GM12878 (cell line): Measurements from ENCODE around the gene POU1F1.

Source experiments
- ASH2L ChIP-seq: fragments of 300-600, 200-600 bp; sonication (generic); IDR thresholded peaks from 2 replicates; pipeline ENCODE4 v1.6.1; 2017; ENCODE audit warnings: low read depth, mild to moderate bottlenecking, borderline replicate concordance
- CHD4 ChIP-seq: fragments of 200-600 bp; sonication (generic); IDR thresholded peaks from 2 replicates; pipeline ENCODE4 v1.6.1; 2016; ENCODE audit warnings: mild to moderate bottlenecking
- CREB1 ChIP-seq: IDR thresholded peaks from 2 replicates; pipeline ENCODE4 v1.6.1; 2012; ENCODE audit warnings: low read depth, mild to moderate bottlenecking, inconsistent platforms
- EP300 ChIP-seq, 2 experiments: fragments of 150-350 bp in 1 of 2; IDR thresholded peaks; 2 replicates each; pipeline ENCODE4 v1.6.1; 2011 to 2012; ENCODE audit warnings: low read depth in 2 of 2, low read length in 2 of 2, borderline replicate concordance in 1 of 2, improper control_type of control experiment in 1 of 2, inconsistent platforms in 1 of 2; ENCODE audit not compliant: control insufficient read depth in 1 of 2
- SP1 ChIP-seq: IDR thresholded peaks from one replicate; pipeline ENCODE4 v1.6.1; 2011; ENCODE audit warnings: low read depth, low read length
- TCF7 ChIP-seq: IDR thresholded peaks from 2 replicates; pipeline ENCODE4 v1.6.1; 2014; ENCODE audit warnings: antibody characterized with exemption, borderline replicate concordance
- ZNF24 ChIP-seq: fragments of 450-650 bp; IDR thresholded peaks from 2 replicates; pipeline ENCODE4 v1.6.1; 2017; ENCODE audit warnings: antibody characterized with exemption, mild to moderate bottlenecking
- TF ChIP-seq, protein P1 (sequence below): IDR thresholded peaks from 2 replicates; pipeline ENCODE4 v1.6.1; 2012; ENCODE audit warnings: low read length, inconsistent platforms
- TF ChIP-seq, protein P2 (sequence below), 3 experiments: IDR thresholded peaks in 2 of 3; conservative IDR thresholded peaks in 1 of 3; 2 replicates each; pipeline ENCODE4 v1.5.1; 2011; ENCODE audit warnings: low read depth in 3 of 3, low read length in 3 of 3, mild to moderate bottlenecking in 3 of 3, control low read depth in 2 of 3, moderate library complexity in 2 of 3, inconsistent platforms in 1 of 3, mixed read lengths in 1 of 3; ENCODE audit not compliant: control insufficient read depth in 2 of 3, insufficient read depth in 1 of 3; ENCODE audit errors: extremely low read depth in 1 of 3
- TF ChIP-seq, protein P3 (sequence below): fragments of 450-650 bp; IDR thresholded peaks from 2 replicates; pipeline ENCODE4 v1.6.1; 2017; ENCODE audit warnings: mild to moderate bottlenecking

DNA sequence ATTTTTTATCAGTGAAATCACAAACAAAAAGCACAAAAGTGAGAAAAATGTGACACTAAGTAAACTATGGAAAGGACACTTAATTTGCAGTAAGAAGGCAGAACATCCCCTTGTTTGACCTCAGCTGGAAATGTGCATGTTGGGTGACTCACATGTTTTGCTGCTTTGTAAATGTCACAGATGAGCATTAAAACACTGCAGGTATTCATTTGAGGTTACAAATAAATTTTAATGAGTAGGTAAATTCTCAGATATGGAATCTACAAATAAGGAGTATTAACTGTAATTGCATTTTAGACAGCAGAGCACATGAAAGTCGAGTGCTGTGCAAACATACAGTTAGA is 29.0 kb downstream of the POU1F1 start:
- TF ChIP-seq CREB1, result no peak
- TF ChIP-seq, protein P1, sequence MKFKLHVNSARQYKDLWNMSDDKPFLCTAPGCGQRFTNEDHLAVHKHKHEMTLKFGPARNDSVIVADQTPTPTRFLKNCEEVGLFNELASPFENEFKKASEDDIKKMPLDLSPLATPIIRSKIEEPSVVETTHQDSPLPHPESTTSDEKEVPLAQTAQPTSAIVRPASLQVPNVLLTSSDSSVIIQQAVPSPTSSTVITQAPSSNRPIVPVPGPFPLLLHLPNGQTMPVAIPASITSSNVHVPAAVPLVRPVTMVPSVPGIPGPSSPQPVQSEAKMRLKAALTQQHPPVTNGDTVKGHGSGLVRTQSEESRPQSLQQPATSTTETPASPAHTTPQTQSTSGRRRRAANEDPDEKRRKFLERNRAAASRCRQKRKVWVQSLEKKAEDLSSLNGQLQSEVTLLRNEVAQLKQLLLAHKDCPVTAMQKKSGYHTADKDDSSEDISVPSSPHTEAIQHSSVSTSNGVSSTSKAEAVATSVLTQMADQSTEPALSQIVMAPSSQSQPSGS, result no peak
- TF ChIP-seq, protein P2, sequence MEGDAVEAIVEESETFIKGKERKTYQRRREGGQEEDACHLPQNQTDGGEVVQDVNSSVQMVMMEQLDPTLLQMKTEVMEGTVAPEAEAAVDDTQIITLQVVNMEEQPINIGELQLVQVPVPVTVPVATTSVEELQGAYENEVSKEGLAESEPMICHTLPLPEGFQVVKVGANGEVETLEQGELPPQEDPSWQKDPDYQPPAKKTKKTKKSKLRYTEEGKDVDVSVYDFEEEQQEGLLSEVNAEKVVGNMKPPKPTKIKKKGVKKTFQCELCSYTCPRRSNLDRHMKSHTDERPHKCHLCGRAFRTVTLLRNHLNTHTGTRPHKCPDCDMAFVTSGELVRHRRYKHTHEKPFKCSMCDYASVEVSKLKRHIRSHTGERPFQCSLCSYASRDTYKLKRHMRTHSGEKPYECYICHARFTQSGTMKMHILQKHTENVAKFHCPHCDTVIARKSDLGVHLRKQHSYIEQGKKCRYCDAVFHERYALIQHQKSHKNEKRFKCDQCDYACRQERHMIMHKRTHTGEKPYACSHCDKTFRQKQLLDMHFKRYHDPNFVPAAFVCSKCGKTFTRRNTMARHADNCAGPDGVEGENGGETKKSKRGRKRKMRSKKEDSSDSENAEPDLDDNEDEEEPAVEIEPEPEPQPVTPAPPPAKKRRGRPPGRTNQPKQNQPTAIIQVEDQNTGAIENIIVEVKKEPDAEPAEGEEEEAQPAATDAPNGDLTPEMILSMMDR (IDR thresholded peaks at IDR 0.05 in 2 of 3, conservative IDR thresholded peaks at IDR 0.05 in 1 of 3; ENCODE audit: control insufficient read depth in 2 of 3, extremely low read depth in 1 of 3, insufficient read depth in 1 of 3, low read depth in 3 of 3, low read length in 3 of 3), result no peak
- no peak for TF ChIP-seq SP1
- TF ChIP-seq CHD4, result no peak
- TF ChIP-seq EP300 (IDR thresholded peaks at IDR 0.05; ENCODE audit: borderline replicate concordance in 1 of 2, control insufficient read depth in 1 of 2, low read depth in 2 of 2, low read length in 2 of 2), result no peak
- no peak for TF ChIP-seq ZNF24
- TF ChIP-seq TCF7, result no peak
- TF ChIP-seq, protein P3, sequence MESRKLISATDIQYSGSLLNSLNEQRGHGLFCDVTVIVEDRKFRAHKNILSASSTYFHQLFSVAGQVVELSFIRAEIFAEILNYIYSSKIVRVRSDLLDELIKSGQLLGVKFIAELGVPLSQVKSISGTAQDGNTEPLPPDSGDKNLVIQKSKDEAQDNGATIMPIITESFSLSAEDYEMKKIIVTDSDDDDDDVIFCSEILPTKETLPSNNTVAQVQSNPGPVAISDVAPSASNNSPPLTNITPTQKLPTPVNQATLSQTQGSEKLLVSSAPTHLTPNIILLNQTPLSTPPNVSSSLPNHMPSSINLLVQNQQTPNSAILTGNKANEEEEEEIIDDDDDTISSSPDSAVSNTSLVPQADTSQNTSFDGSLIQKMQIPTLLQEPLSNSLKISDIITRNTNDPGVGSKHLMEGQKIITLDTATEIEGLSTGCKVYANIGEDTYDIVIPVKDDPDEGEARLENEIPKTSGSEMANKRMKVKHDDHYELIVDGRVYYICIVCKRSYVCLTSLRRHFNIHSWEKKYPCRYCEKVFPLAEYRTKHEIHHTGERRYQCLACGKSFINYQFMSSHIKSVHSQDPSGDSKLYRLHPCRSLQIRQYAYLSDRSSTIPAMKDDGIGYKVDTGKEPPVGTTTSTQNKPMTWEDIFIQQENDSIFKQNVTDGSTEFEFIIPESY, result no peak
- TF ChIP-seq ASH2L, result no peak
